ENCODE results near the gene STARD9.

DNA sequence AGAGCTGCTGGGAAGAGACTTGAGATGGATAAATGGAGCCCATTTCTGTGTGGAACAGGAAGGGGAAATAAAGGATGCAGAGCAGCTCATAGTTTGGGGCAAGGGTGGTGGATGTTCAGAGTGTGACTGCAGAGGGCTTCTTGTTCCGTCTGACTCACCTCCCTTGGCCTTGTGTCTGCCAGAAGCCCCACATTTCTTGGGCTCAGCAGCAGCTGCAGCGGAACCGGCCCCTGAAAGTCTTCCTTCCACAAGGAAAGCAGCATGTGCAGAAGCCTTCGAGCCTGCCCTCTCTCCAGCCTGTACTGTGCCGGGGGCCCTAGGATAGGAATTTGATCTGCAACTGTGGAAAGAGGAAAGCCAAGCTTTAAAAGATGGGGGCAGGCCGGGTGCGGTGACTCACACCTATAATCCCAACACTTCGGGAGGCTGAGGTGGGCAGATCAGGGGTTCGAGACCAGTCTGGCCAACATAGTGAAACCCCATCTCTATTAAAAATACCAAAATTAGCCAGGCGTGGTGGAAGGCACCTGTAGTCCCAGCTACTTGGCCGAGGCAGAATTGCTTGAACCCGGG is 150.0 kb downstream of the STARD9 start:
- no peak for TF ChIP-seq EP300 (IDR thresholded peaks at IDR 0.05)
- TF ChIP-seq CTCF (IDR thresholded peaks at IDR 0.05): no peak
